Measurements from ENCODE around the gene MRTFA. TPM values are rescaled to one million over a fixed set of nuclear protein-coding genes. Genes with fewer than 3 reads are reported as not detected.

The MRTFA gene
- total RNA-seq, 2 experiments from 2014 or later, result 44.1 to 45.5 TPM

GRCh38 chr22:40463683-40464082 lies 172.8 kb downstream of the MRTFA start:
- intact Hi-C loops (cut with micrococcal nuclease), result loop anchor here (1.0 to 2.0 kb wide), 3 partner anchors 23 to 61 kb away; no protein-coding TSS in a partner anchor
- peak; percentile 41 for DNase-seq
- Mint-ChIP-seq H3K4me1 (ENCODE audit: low read depth) (peaks cover 61% of the 10 kb centered on the region), H3K4me3 (peak overlapping the region; percentile 94), H3K27ac (peak overlapping the region; percentile 95), H3K36me3 (peaks cover 6% of the 10 kb centered on the region), H3K27me3 (no peaks in the 10 kb centered on the region), H3K9me3 (no peaks in the 10 kb centered on the region)
- POLR2A ChIA-PET, result interaction anchor here (1.0 kb wide), 1 partner anchor 27 kb away, joined by 3 read pairs; no protein-coding TSS in a partner anchor
- CTCF ChIA-PET, result interaction anchor here (0.8 to 3.0 kb wide), 3 partner anchors 14 to 27 kb away, joined by 3 to 16 read pairs (median 9); no protein-coding TSS in a partner anchor

GRCh38 chr22:40463017-40463631 lies 173.4 kb downstream of the MRTFA start:
- intact Hi-C loops (cut with micrococcal nuclease), result loop anchor here (1.0 to 2.0 kb wide), 3 partner anchors 24 to 61 kb away; no protein-coding TSS in a partner anchor
- Mint-ChIP-seq H3K9me3 (no peaks in the 10 kb centered on the region), H3K4me3 (peak overlapping the region; percentile 94), H3K4me1 (ENCODE audit: low read depth) (peaks cover 66% of the 10 kb centered on the region), H3K27me3 (no peaks in the 10 kb centered on the region), H3K36me3 (peaks cover 8% of the 10 kb centered on the region), H3K27ac (peak overlapping the region; percentile 95)
- ChIA-PET CTCF (interaction anchor here (1.4 to 3.0 kb wide), 3 partner anchors 25 to 183 kb away, joined by 7 to 16 read pairs (median 9); no protein-coding TSS in a partner anchor), POLR2A (interaction anchor here (1.0 to 1.5 kb wide), 3 partner anchors 9 to 44 kb away, joined by 3 read pairs; no protein-coding TSS in a partner anchor)
- DNase-seq, result peak; percentile 69

GRCh38 chr22:40462195-40462984 lies 174.1 kb downstream of the MRTFA start:
- peaks cover 8% of the 10 kb centered on the region for H3K36me3 Mint-ChIP-seq
- H3K4me3 Mint-ChIP-seq, result peak overlapping the region; percentile 94
- DNase-seq, result peak; percentile 51
- ChIA-PET CTCF (interaction anchor here (0.9 to 3.0 kb wide), 6 partner anchors 9 to 185 kb away, joined by 3 to 16 read pairs (median 7); no protein-coding TSS in a partner anchor), POLR2A (interaction anchor here (0.9 to 1.5 kb wide), 3 partner anchors 9 to 45 kb away, joined by 3 read pairs; no protein-coding TSS in a partner anchor)
- intact Hi-C loops (cut with micrococcal nuclease), result loop anchor here (2.0 kb wide), 2 partner anchors 24 to 56 kb away; no protein-coding TSS in a partner anchor
- H3K27ac Mint-ChIP-seq, result peak overlapping the region; percentile 95
- no peaks in the 10 kb centered on the region for H3K9me3 Mint-ChIP-seq
- no peaks in the 10 kb centered on the region for H3K27me3 Mint-ChIP-seq
- H3K4me1 Mint-ChIP-seq (ENCODE audit: low read depth), result peaks cover 66% of the 10 kb centered on the region

GRCh38 chr22:40453671-40454070 lies 182.8 kb downstream of the MRTFA start:
- DNase-seq, result no peak
- H3K4me3 Mint-ChIP-seq, result no peak overlapping the region
- H3K27me3 Mint-ChIP-seq, result no peaks in the 10 kb centered on the region
- ChIA-PET POLR2A (interaction anchor here (0.6 to 1.7 kb wide), 2 partner anchors 9 to 187 kb away, joined by 3 to 4 read pairs; no protein-coding TSS in a partner anchor), CTCF (interaction anchor here (0.5 to 2.0 kb wide), 4 partner anchors 9 to 701 kb away, joined by 3 to 8 read pairs (median 4); no protein-coding TSS in a partner anchor)
- peaks cover 9% of the 10 kb centered on the region for H3K36me3 Mint-ChIP-seq
- H3K9me3 Mint-ChIP-seq, result no peaks in the 10 kb centered on the region
- intact Hi-C loops (cut with micrococcal nuclease), result no loop called here
- no peak overlapping the region for H3K27ac Mint-ChIP-seq
- H3K4me1 Mint-ChIP-seq (ENCODE audit: low read depth), result peaks cover 62% of the 10 kb centered on the region

GRCh38 chr22:40452730-40453487 lies 183.6 kb downstream of the MRTFA start:
- no peak overlapping the region for H3K4me3 Mint-ChIP-seq
- ChIA-PET CTCF (interaction anchor here (0.5 to 1.8 kb wide), 5 partner anchors 9 to 702 kb away, joined by 3 to 6 read pairs (median 3); no protein-coding TSS in a partner anchor), POLR2A (interaction anchor here (1.7 kb wide), 1 partner anchor 10 kb away, joined by 3 read pairs; no protein-coding TSS in a partner anchor)
- H3K27ac Mint-ChIP-seq, result no peak overlapping the region
- intact Hi-C loops (cut with micrococcal nuclease), result no loop called here
- no peak for DNase-seq
- H3K9me3 Mint-ChIP-seq, result no peaks in the 10 kb centered on the region
- peaks cover 59% of the 10 kb centered on the region for H3K4me1 Mint-ChIP-seq (ENCODE audit: low read depth)
- H3K27me3 Mint-ChIP-seq, result no peaks in the 10 kb centered on the region
- H3K36me3 Mint-ChIP-seq, result peaks cover 7% of the 10 kb centered on the region

GRCh38 chr22:40451210-40451609 lies 185.3 kb downstream of the MRTFA start:
- H3K9me3 Mint-ChIP-seq, result no peaks in the 10 kb centered on the region
- peak; percentile 33 for DNase-seq
- POLR2A ChIA-PET, result no interaction called here
- H3K4me1 Mint-ChIP-seq (ENCODE audit: low read depth), result peaks cover 65% of the 10 kb centered on the region
- H3K36me3 Mint-ChIP-seq, result peaks cover 7% of the 10 kb centered on the region
- H3K27me3 Mint-ChIP-seq, result no peaks in the 10 kb centered on the region
- intact Hi-C loops (cut with micrococcal nuclease), result no loop called here
- peak overlapping the region; percentile 26 for H3K27ac Mint-ChIP-seq
- CTCF ChIA-PET, result interaction anchor here (0.9 to 1.9 kb wide), 2 partner anchors 15 to 74 kb away, joined by 3 to 7 read pairs; no protein-coding TSS in a partner anchor
- peak overlapping the region; percentile 50 for H3K4me3 Mint-ChIP-seq

- H3K36me3 Mint-ChIP-seq, result peaks cover 7% of the 10 kb centered on the region
- H3K9me3 Mint-ChIP-seq, result no peaks in the 10 kb centered on the region
- DNase-seq, result no peak
- H3K4me3 Mint-ChIP-seq, result no peak overlapping the region
- peak overlapping the region; percentile 26 for H3K27ac Mint-ChIP-seq
- no peaks in the 10 kb centered on the region for H3K27me3 Mint-ChIP-seq
- CTCF ChIA-PET, result interaction anchor here (0.9 to 1.9 kb wide), 3 partner anchors 14 to 195 kb away, joined by 3 to 7 read pairs (median 4); no protein-coding TSS in a partner anchor
- peaks cover 70% of the 10 kb centered on the region for H3K4me1 Mint-ChIP-seq (ENCODE audit: low read depth)
- intact Hi-C loops (cut with micrococcal nuclease), result no loop called here
- POLR2A ChIA-PET, result no interaction called here
Measured at GRCh38 chr22:40450616-40451015, 185.9 kb downstream of the MRTFA start.

GRCh38 chr22:40449676-40450035 lies 186.9 kb downstream of the MRTFA start:
- H3K4me1 Mint-ChIP-seq (ENCODE audit: low read depth), result peaks cover 72% of the 10 kb centered on the region
- POLR2A ChIA-PET, result interaction anchor here (0.6 kb wide), 1 partner anchor 334 kb away, joined by 3 read pairs; no protein-coding TSS in a partner anchor
- H3K27ac Mint-ChIP-seq, result no peak overlapping the region
- no peak overlapping the region for H3K4me3 Mint-ChIP-seq
- H3K27me3 Mint-ChIP-seq, result no peaks in the 10 kb centered on the region
- no peaks in the 10 kb centered on the region for H3K9me3 Mint-ChIP-seq
- CTCF ChIA-PET, result interaction anchor here (0.6 to 1.9 kb wide), 5 partner anchors 8 to 196 kb away, joined by 3 to 7 read pairs (median 3); no protein-coding TSS in a partner anchor
- intact Hi-C loops (cut with micrococcal nuclease), result no loop called here
- DNase-seq, result no peak
- H3K36me3 Mint-ChIP-seq, result peaks cover 9% of the 10 kb centered on the region

GRCh38 chr22:40446203-40446602 lies 190.3 kb downstream of the MRTFA start:
- peaks cover 5% of the 10 kb centered on the region for H3K36me3 Mint-ChIP-seq
- CTCF ChIA-PET, result interaction anchor here (0.8 to 1.9 kb wide), 3 partner anchors 9 to 68 kb away, joined by 3 to 14 read pairs (median 3); no protein-coding TSS in a partner anchor
- no peaks in the 10 kb centered on the region for H3K27me3 Mint-ChIP-seq
- H3K9me3 Mint-ChIP-seq, result no peaks in the 10 kb centered on the region
- POLR2A ChIA-PET, result no interaction called here
- no peak for DNase-seq
- peaks cover 66% of the 10 kb centered on the region for H3K4me1 Mint-ChIP-seq (ENCODE audit: low read depth)
- H3K27ac Mint-ChIP-seq, result no peak overlapping the region
- H3K4me3 Mint-ChIP-seq, result no peak overlapping the region
- intact Hi-C loops (cut with micrococcal nuclease), result no loop called here

GRCh38 chr22:40444178-40444831 lies 192.2 kb downstream of the MRTFA start:
- Mint-ChIP-seq H3K27me3 (no peaks in the 10 kb centered on the region), H3K27ac (no peak overlapping the region), H3K9me3 (no peaks in the 10 kb centered on the region), H3K36me3 (peaks cover 6% of the 10 kb centered on the region), H3K4me3 (no peak overlapping the region), H3K4me1 (ENCODE audit: low read depth) (peaks cover 64% of the 10 kb centered on the region)
- DNase-seq, result no peak
- POLR2A ChIA-PET, result no interaction called here
- CTCF ChIA-PET, result no interaction called here
- intact Hi-C loops (cut with micrococcal nuclease), result no loop called here

GRCh38 chr22:40443732-40444131 lies 192.8 kb downstream of the MRTFA start:
- CTCF ChIA-PET, result interaction anchor here (11.4 kb wide), 1 partner anchor 205 kb away, joined by 188 read pairs; no protein-coding TSS in a partner anchor
- H3K36me3 Mint-ChIP-seq, result peaks cover 6% of the 10 kb centered on the region
- H3K27me3 Mint-ChIP-seq, result no peaks in the 10 kb centered on the region
- H3K9me3 Mint-ChIP-seq, result no peaks in the 10 kb centered on the region
- H3K27ac Mint-ChIP-seq, result no peak overlapping the region
- peaks cover 60% of the 10 kb centered on the region for H3K4me1 Mint-ChIP-seq (ENCODE audit: low read depth)
- DNase-seq, result no peak
- no peak overlapping the region for H3K4me3 Mint-ChIP-seq
- intact Hi-C loops (cut with micrococcal nuclease), result no loop called here
- POLR2A ChIA-PET, result no interaction called here

Measured in activated CD4-positive, alpha-beta memory T cell treated with anti-CD3 and anti-CD28 coated beads for 36 hours (primary cell).